Gastrocnemius medialis (tissue), 4 donors: ENCODE data around the gene SCD5.

Experiments used
- CTCF ChIP-seq, 5 experiments: fragments of 450-650 bp in 3 of 5; fragments of 200-600 bp in 2 of 5; sonication (generic) in 2 of 5; IDR thresholded peaks in 4 of 5; conservative IDR thresholded peaks in 1 of 5; 1 replicate in 4 of 5; 2 replicates in 1 of 5; pipeline ENCODE4 v1.5.1; 2016 to 2019; ENCODE audit warnings: antibody characterized with exemption in 5 of 5, mild to moderate bottlenecking in 3 of 5, moderate library complexity in 3 of 5
- POLR2A ChIP-seq, 2 donors: fragments of 450-650 bp; IDR thresholded peaks; one replicate each; pipeline ENCODE4 v1.6.1; 2017; ENCODE audit warnings: antibody characterized with exemption in 2 of 2, mild to moderate bottlenecking in 2 of 2, moderate library complexity in 2 of 2

GRCh38 chr4:82626251-82626868, 172.2 kb downstream of the SCD5 start:
- TF ChIP-seq CTCF (IDR thresholded peaks at IDR 0.05 in 4 of 5, conservative IDR thresholded peaks at IDR 0.05 in 1 of 5) (no peak), POLR2A (IDR thresholded peaks at IDR 0.05) (no peak)
